HT1080 (cell line): ENCODE measurements around the gene CAMK2G. TPM values are rescaled to one million over a fixed set of nuclear protein-coding genes. Genes with fewer than 3 reads are reported as not detected.
A peak's percentile ranks its signal among the peaks of the same experiment; 100 is the strongest.
"Not testable (repeated sequence)": the region's sequence is repeated elsewhere in the genome, so short reads cannot be mapped to it uniquely, and the experiment has no call there.

ENCODE experiments used
- DNase-seq: peaks from one replicate; pipeline ENCODE4 v3.0.0-alpha.2; 2015; ENCODE audit warnings: low read depth
- polyA plus RNA-seq, 2 experiments: library from polyadenylated mRNA; depleted of rRNA; stranded (reverse); fragments of >200 nt; gene quantifications; 2 replicates each; pipeline ENCODE4 v1.2.3, GENCODE V29; 2015
- total RNA-seq: library from RNA; depleted of rRNA; stranded (reverse); fragments of >200 nt; shearing (Covaris generic); gene quantifications from 2 replicates; pipeline ENCODE4 v1.2.3, GENCODE V29; 2014; rRNA removed

CAMK2G gene
- total RNA-seq = 27.5 and 32.4 TPM in 2 replicates
- polyA plus RNA-seq (2015; cell fraction: cytosol; rRNA removed) = 27.8 and 34.2 TPM in 2 replicates
- 62.4 and 65.4 TPM in 2 replicates for polyA plus RNA-seq (2015; cell fraction: nucleus; rRNA removed)

- DNase-seq = peak; percentile 71
These were observed at the start of gene CAMK2G for GRCh38 chr10:73874267-73875138. Gene CAMK2G (minus strand): TSS chr10:73874555. CDS start chr10:73874461, 94 bp downstream.

- DNase-seq = no peak
These were observed 48.4 kb upstream of the CAMK2G start for GRCh38 chr10:73922864-73923133.

- DNase-seq = no peak
These were observed 47.9 kb upstream of the CAMK2G start for GRCh38 chr10:73922007-73922863.

- DNase-seq = no peak
These were observed 45.7 kb upstream of the CAMK2G start for GRCh38 chr10:73920089-73920488.

- DNase-seq = not testable (repeated sequence)
These were observed 45.1 kb upstream of the CAMK2G start for GRCh38 chr10:73919481-73919880.

- peak; percentile 70 for DNase-seq
These were observed 43.4 kb upstream of the CAMK2G start for GRCh38 chr10:73917566-73918305.

GRCh38 chr10:73916761-73917470 lies 42.6 kb upstream of the CAMK2G start:
- peak; percentile 24 for DNase-seq

GRCh38 chr10:73915206-73915851 lies 41.0 kb upstream of the CAMK2G start:
- no peak for DNase-seq

- DNase-seq = no peak
These were observed 39.7 kb upstream of the CAMK2G start for GRCh38 chr10:73914036-73914435.

GRCh38 chr10:73911553-73912004 lies 37.2 kb upstream of the CAMK2G start:
- peak; percentile 36 for DNase-seq

GRCh38 chr10:73910764-73911552 lies 36.6 kb upstream of the CAMK2G start, which contains the start of gene PLAU:
Gene PLAU (plus strand): TSS chr10:73911132. CDS start chr10:73911556, 424 bp downstream.
- peak; percentile 68 for DNase-seq

- DNase-seq = peak; percentile 56
These were observed 36.0 kb upstream of the CAMK2G start for GRCh38 chr10:73910401-73910763.

GRCh38 chr10:73909540-73910115 lies 35.3 kb upstream of the CAMK2G start:
- no peak for DNase-seq

- DNase-seq = peak; percentile 99
These were observed 34.6 kb upstream of the CAMK2G start for GRCh38 chr10:73908853-73909539.

- peak; percentile 76 for DNase-seq
These were observed 33.6 kb upstream of the CAMK2G start for GRCh38 chr10:73907841-73908517.

GRCh38 chr10:73906524-73907447 lies 32.4 kb upstream of the CAMK2G start:
- DNase-seq = peak; percentile 99
